GM21529 (cell line): ENCODE measurements around the gene POLR1F.
A peak's percentile ranks its signal among the peaks of the same experiment; 100 is the strongest.
"Not testable (repeated sequence)": the region's sequence is repeated elsewhere in the genome, so short reads cannot be mapped to it uniquely, and the experiment has no call there.

Experiments used
- ATAC-seq: cut with Tn5 transposase; IDR thresholded peaks from one replicate; pipeline ENCODE4 v1.9.1; 2021; ENCODE audit not compliant: unreplicated experiment

Gene POLR1F

GRCh38 chr7:19708397-19709248 is at the start of gene POLR1F:
TSS of gene POLR1F (minus strand) at chr7:19709037. CDS start at chr7:19709016, 21 bp downstream.
- peak; percentile 99 for ATAC-seq

- ATAC-seq: no peak
Measured at GRCh38 chr7:19754521-19755116, 45.8 kb upstream of the POLR1F start.

GRCh38 chr7:19752020-19752419 is 43.2 kb upstream of the POLR1F start:
- no peak for ATAC-seq

GRCh38 chr7:19749658-19750057 is 40.8 kb upstream of the POLR1F start:
- ATAC-seq: no peak

GRCh38 chr7:19747740-19748339 is 39.0 kb upstream of the POLR1F start:
- ATAC-seq: peak; percentile 59

- ATAC-seq: no peak
Measured at GRCh38 chr7:19744075-19744474, 35.2 kb upstream of the POLR1F start.

GRCh38 chr7:19728716-19729115 is 19.9 kb upstream of the POLR1F start:
- no peak for ATAC-seq

- ATAC-seq: no peak
Measured at GRCh38 chr7:19725770-19726169, 16.9 kb upstream of the POLR1F start.

GRCh38 chr7:19715499-19715898 is 6.7 kb upstream of the POLR1F start:
- no peak for ATAC-seq

- ATAC-seq: no peak
Measured at GRCh38 chr7:19713676-19714075, 4.8 kb upstream of the POLR1F start.

- ATAC-seq: no peak
Measured at GRCh38 chr7:19709249-19709578, 377 bp upstream of the POLR1F start.

- ATAC-seq: no peak
Measured at GRCh38 chr7:19707240-19707639, 1.6 kb downstream of the POLR1F start.

- no peak for ATAC-seq
Measured at GRCh38 chr7:19705663-19706062, 3.2 kb downstream of the POLR1F start.

GRCh38 chr7:19701471-19701870 is 7.4 kb downstream of the POLR1F start:
- ATAC-seq: no peak

GRCh38 chr7:19700936-19701335 is 7.9 kb downstream of the POLR1F start:
- no peak for ATAC-seq

GRCh38 chr7:19698331-19698730 is 10.5 kb downstream of the POLR1F start:
- no peak for ATAC-seq

GRCh38 chr7:19696926-19697325 is 11.9 kb downstream of the POLR1F start:
- no peak for ATAC-seq

GRCh38 chr7:19692111-19692828 is 16.6 kb downstream of the POLR1F start:
- ATAC-seq: no peak

- no peak for ATAC-seq
Measured at GRCh38 chr7:19690736-19691135, 18.1 kb downstream of the POLR1F start.

- not testable (repeated sequence) for ATAC-seq
Measured at GRCh38 chr7:19689130-19689529, 19.7 kb downstream of the POLR1F start.

GRCh38 chr7:19681596-19681995 is 27.2 kb downstream of the POLR1F start:
- ATAC-seq: no peak

- ATAC-seq: peak; percentile 86
Measured at GRCh38 chr7:19677180-19677579, 31.7 kb downstream of the POLR1F start.
